ENCODE measurements around the gene TH. TPM values are rescaled to one million over a fixed set of nuclear protein-coding genes. Genes with fewer than 3 reads are reported as not detected.
A peak's percentile ranks its signal among the peaks of the same experiment; 100 is the strongest.

TH gene
- total and polyA plus RNA-seq, 2 of the 8 experiments (the other 6 are each of a cell fraction or from before 2014, with no cell fraction given) = 0.09 TPM; not detected in 1

GRCh38 chr11:2138068-2138430, 33.6 kb downstream of the TH start:
- Histone ChIP-seq H4K20me1 (replicated peaks in 1 of 2; ENCODE audit: control insufficient read depth in 1 of 2, insufficient read depth in 2 of 2, low read length in 2 of 2) (peaks cover 12 to 18% of the 10 kb centered on the region in 2 experiments), H3K9ac (replicated peaks in 1 of 4; ENCODE audit: extremely low read depth in 1 of 4, low read depth in 3 of 4, low read length in 3 of 4) (no peak overlapping the region), H2AK5ac (ENCODE audit: low read depth, low read length) (no peak overlapping the region), H3K23me2 (ENCODE audit: low read depth, low read length) (peaks cover 11% of the 10 kb centered on the region; the same call in 1 of the 2 replicates), H3K4ac (replicated peaks; ENCODE audit: insufficient read length, low read depth, low read length) (no peak overlapping the region), H4K5ac (ENCODE audit: insufficient read length, low read depth, low read length) (no peak overlapping the region), H2BK15ac (ENCODE audit: low read length) (no peak overlapping the region), H3K56ac (replicated peaks; ENCODE audit: insufficient read length, low read depth, low read length) (no peak overlapping the region), H3K4me2 (ENCODE audit: insufficient read depth in 1 of 2, low read depth in 2 of 2, low read length in 2 of 2) (peak overlapping the region; percentile 54 to 87), H3K79me1 (ENCODE audit: low read depth, low read length) (no peaks in the 10 kb centered on the region), H3K18ac (ENCODE audit: extremely low read depth, low read length) (no peak overlapping the region), H3K4me1 (replicated peaks in 1 of 4; ENCODE audit: control insufficient read depth in 3 of 4, insufficient read depth in 4 of 4, low read length in 3 of 4) (peaks cover 0 to 10% (median 7%) of the 10 kb centered on the region in 4 experiments; a peak in 6 of 7 replicates), H3K27ac (ENCODE audit: low read depth, low read length) (no peak overlapping the region), H2BK12ac (ENCODE audit: low read depth, low read length) (no peak overlapping the region), H2BK5ac (ENCODE audit: low read depth, low read length) (no peak overlapping the region), H2BK20ac (ENCODE audit: low read length) (no peak overlapping the region), H3K36me3 (ENCODE audit: control insufficient read depth in 2 of 4, insufficient read depth in 4 of 4, low read length in 3 of 4) (peaks cover 0 to 3% (median 0%) of the 10 kb centered on the region in 4 experiments; a peak in 1 of 8 replicates), H4K8ac (ENCODE audit: extremely low read depth, insufficient read depth, low read length) (no peak overlapping the region), H2BK120ac (replicated peaks; ENCODE audit: low read depth, low read length) (no peak overlapping the region), H3K23ac (ENCODE audit: insufficient read length) (no peak overlapping the region), H3K4me3 (ENCODE audit: extremely low read depth in 1 of 4, insufficient read depth in 2 of 4, low read depth in 3 of 4, low read length in 4 of 4) (peak overlapping the region; percentile 26 to 65 (median 30); a peak in 6 of 8 replicates), H3K27me3 (replicated peaks in 1 of 4; ENCODE audit: control insufficient read depth in 3 of 4, extremely low read depth in 1 of 4, insufficient read depth in 3 of 4, low read length in 3 of 4) (peaks cover 58 to 90% (median 82%) of the 10 kb centered on the region in 4 experiments), H3K9me3 (ENCODE audit: insufficient read depth in 2 of 2, low read depth in 1 of 2, low read length in 1 of 2) (no peaks in the 10 kb centered on the region), H3K14ac (ENCODE audit: insufficient read length) (no peak overlapping the region), H4K91ac (replicated peaks; ENCODE audit: insufficient read length, low read length) (no peak overlapping the region), H2AFZ (ENCODE audit: low read length) (no peak overlapping the region), H3K79me2 (ENCODE audit: control insufficient read depth in 1 of 2, insufficient read depth in 2 of 2, low read length in 2 of 2) (no peaks in the 10 kb centered on the region)
- no peak for DNase-seq (ENCODE audit: low read depth in 1 of 2, low spot score in 2 of 2)
- TF ChIP-seq EZH2 (IDR thresholded peaks at IDR 0.05; ENCODE audit: low read depth, low read length, severe bottlenecking) = peak; percentile 82
- no peak for TF ChIP-seq POLR2AphosphoS5 (IDR thresholded peaks at IDR 0.05; ENCODE audit: low read depth, low read length)
- ChIA-PET CTCF (ENCODE audit: partially characterized antibody) (interaction anchor here (1.0 to 12.3 kb wide), 7 partner anchors 13 to 330 kb away, joined by 3 to 170 read pairs (median 4); no protein-coding TSS in a partner anchor), POLR2A (ENCODE audit: partially characterized antibody) (interaction anchor here (0.8 to 1.1 kb wide), 2 partner anchors 9 to 117 kb away, joined by 3 read pairs; no protein-coding TSS in a partner anchor)
- WGBS, 2 experiments (ENCODE audit: extremely low coverage in 1 of 2, insufficient coverage in 1 of 2, insufficient read length in 1 of 2, insufficient replicate concordance in 2 of 2, low coverage in 1 of 2, low lambda C conversion rate in 2 of 2, missing lambda C conversion rate in 1 of 2) = 0% methylated on average over 2 of the region's 44 CpGs; no CpG with 5 or more reads in 1 of the 2 experiments
- FAIRE-seq = no peak
